Activated CD4-positive, alpha-beta T cell treated with anti-CD3 and anti-CD28 coated beads, Interleukin-2, Interleukin-4, amounts not matched to agents 100 ng/mL and 50 ng/mL, durations not matched to agents 16 hours and 8 hours (primary cell): ENCODE measurements around the gene GATB.

Experiments used
- DNase-seq: peaks from one replicate; pipeline ENCODE4 v3.0.0-alpha.2; 2020; ENCODE audit warnings: low spot score

Gene GATB

GRCh38 chr4:151673908-151674520 lies 86.8 kb downstream of the GATB start:
- no peak for DNase-seq

GRCh38 chr4:151672996-151673395 lies 87.8 kb downstream of the GATB start:
- DNase-seq: no peak

- DNase-seq: no peak
These were observed 89.2 kb downstream of the GATB start for GRCh38 chr4:151671541-151672059.

- DNase-seq: no peak
These were observed 90.0 kb downstream of the GATB start for GRCh38 chr4:151670843-151671242.

GRCh38 chr4:151669990-151670389 lies 90.8 kb downstream of the GATB start:
- no peak for DNase-seq

GRCh38 chr4:151668689-151669402 lies 92.0 kb downstream of the GATB start:
- no peak for DNase-seq

GRCh38 chr4:151667666-151668065 lies 93.1 kb downstream of the GATB start:
- DNase-seq: no peak

- DNase-seq: peak; percentile 15
These were observed 93.8 kb downstream of the GATB start for GRCh38 chr4:151667048-151667447.

- no peak for DNase-seq
These were observed 94.3 kb downstream of the GATB start for GRCh38 chr4:151666501-151666900.

- DNase-seq: no peak
These were observed 95.1 kb downstream of the GATB start for GRCh38 chr4:151665785-151666127.

GRCh38 chr4:151665022-151665784 lies 95.6 kb downstream of the GATB start:
- DNase-seq: no peak

GRCh38 chr4:151664289-151664688 lies 96.5 kb downstream of the GATB start:
- no peak for DNase-seq

GRCh38 chr4:151663109-151663508 lies 97.7 kb downstream of the GATB start:
- no peak for DNase-seq

GRCh38 chr4:151661873-151662272 lies 98.9 kb downstream of the GATB start:
- DNase-seq: no peak

GRCh38 chr4:151660676-151661075 lies 100.1 kb downstream of the GATB start:
- DNase-seq: no peak

GRCh38 chr4:151659601-151660364 lies 101.0 kb downstream of the GATB start:
- DNase-seq: no peak

GRCh38 chr4:151658959-151659600 lies 101.7 kb downstream of the GATB start:
- DNase-seq: peak; percentile 55

GRCh38 chr4:151657896-151658295 lies 102.9 kb downstream of the GATB start:
- DNase-seq: no peak

GRCh38 chr4:151656058-151656457 lies 104.7 kb downstream of the GATB start:
- DNase-seq: no peak

GRCh38 chr4:151653548-151653918 lies 107.3 kb downstream of the GATB start:
- DNase-seq: no peak

- DNase-seq: no peak
These were observed 107.8 kb downstream of the GATB start for GRCh38 chr4:151652841-151653547.
